ENCODE data around the gene EPHA6.

DNA sequence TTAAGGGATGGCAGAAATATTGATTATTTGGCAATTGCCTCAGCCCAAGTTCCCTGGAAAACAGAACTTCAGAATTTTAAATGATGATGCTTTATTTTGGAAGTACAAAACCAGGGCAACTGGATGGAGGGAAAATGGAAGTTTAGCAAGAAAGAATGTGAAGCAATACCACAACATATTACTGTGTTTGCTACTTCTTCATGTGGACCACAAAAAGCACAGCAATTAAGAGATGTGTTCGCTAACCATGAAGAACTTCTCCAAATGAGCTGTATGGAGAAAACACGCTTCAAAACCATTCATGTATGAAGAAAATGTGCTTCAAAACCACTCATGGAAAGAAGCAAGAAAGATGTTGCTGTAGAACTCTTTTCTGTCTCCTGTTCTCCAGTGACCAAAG, 885.5 kb downstream of the EPHA6 start:
- TF ChIP-seq CTCF (IDR thresholded peaks at IDR 0.05; ENCODE audit: extremely low read depth in 1 of 2, insufficient read depth in 1 of 2, low read depth in 1 of 2, low read length in 2 of 2) (no peak), POLR2AphosphoS5 (IDR thresholded peaks at IDR 0.05; ENCODE audit: insufficient read depth, low read depth, low read length) (no peak), POLR2A (IDR thresholded peaks at IDR 0.05; ENCODE audit: low read depth, low read length) (no peak), EZH2 (IDR thresholded peaks at IDR 0.05; ENCODE audit: borderline replicate concordance, low read depth, low read length, severe bottlenecking) (no peak), JUN (IDR thresholded peaks at IDR 0.05; ENCODE audit: borderline replicate concordance, insufficient read depth, insufficient read length, low read depth) (no peak), GATA2 (IDR thresholded peaks at IDR 0.05; ENCODE audit: insufficient read depth, insufficient read length, low read depth, low read length) (no peak), MAX (IDR thresholded peaks at IDR 0.05; ENCODE audit: insufficient read depth, insufficient read length) (no peak)

Data from endothelial cell of umbilical vein (primary cell).